AG09309 (cell line): ENCODE data around the gene RCSD1.

Experiments used
- DNase-seq: peaks from one replicate; pipeline ENCODE4 v3.0.0-alpha.2; 2010; ENCODE audit warnings: low read depth
- H3K4me3 ChIP-seq: 2 replicates; pipeline ENCODE4 v1.5.1; 2011; ENCODE audit warnings: mild to moderate bottlenecking, low read depth, low read length, moderate library complexity; ENCODE audit not compliant: control insufficient read depth
- CTCF ChIP-seq: IDR thresholded peaks from 2 replicates; pipeline ENCODE4 v1.5.1; 2011; ENCODE audit warnings: mild to moderate bottlenecking, low read depth, low read length, inconsistent platforms; ENCODE audit not compliant: insufficient read depth, control insufficient read depth; ENCODE audit errors: missing control alignments

Gene RCSD1

GRCh38 chr1:167625040-167625823 is 4.8 kb upstream of the RCSD1 start:
- no peak overlapping the region for H3K4me3 ChIP-seq
- no peak for TF ChIP-seq CTCF
- DNase-seq = no peak

- DNase-seq = no peak
- H3K4me3 ChIP-seq = no peak overlapping the region
- TF ChIP-seq CTCF = no peak
Observed at GRCh38 chr1:167627615-167627864, 2.5 kb upstream of the RCSD1 start.

GRCh38 chr1:167627865-167628641 is 2.0 kb upstream of the RCSD1 start:
- TF ChIP-seq CTCF = no peak
- H3K4me3 ChIP-seq = no peak overlapping the region
- DNase-seq = no peak

- no peak for DNase-seq
- H3K4me3 ChIP-seq = no peak overlapping the region
- no peak for TF ChIP-seq CTCF
Observed at GRCh38 chr1:167628741-167629515, 1.1 kb upstream of the RCSD1 start.

GRCh38 chr1:167630568-167631385 is 745 bp downstream of the RCSD1 start:
- DNase-seq = no peak
- H3K4me3 ChIP-seq = peak overlapping the region; percentile 40
- no peak for TF ChIP-seq CTCF

GRCh38 chr1:167631386-167631935 is 1.4 kb downstream of the RCSD1 start:
- DNase-seq = no peak
- TF ChIP-seq CTCF = no peak
- H3K4me3 ChIP-seq = no peak overlapping the region
